ENCODE data around the gene RGS4. TPM values are rescaled to one million over a fixed set of nuclear protein-coding genes. Genes with fewer than 3 reads are reported as not detected.

The RGS4 gene
- total RNA-seq, result not detected in 2 replicates
- 0.05 TPM for total RNA-seq (2013)
- polyA plus RNA-seq, result not detected in 2 replicates
- not detected in 2 replicates for polyA minus RNA-seq

- no peaks in the 10 kb centered on the region for H3K79me2 ChIP-seq (ENCODE audit: control insufficient read depth, insufficient read depth, low read length)
- no peak within 1 kb of the TSS for H3K27ac ChIP-seq (ENCODE audit: low read length in 2 of 2)
- 0% methylated on average over 8 of the region's 13 CpGs for WGBS (ENCODE audit: insufficient coverage)
- ChIA-PET POLR2A (no interaction called here), CTCF (no interaction called here)
- H3K4me2 ChIP-seq (replicated peaks; ENCODE audit: low read depth, low read length, poor library complexity, severe bottlenecking), result no peak within 1 kb of the TSS
- no peak within 1 kb of the TSS for H3K4me3 ChIP-seq (ENCODE audit: control extremely low read depth in 1 of 5, extremely low read depth in 1 of 5, insufficient read depth in 1 of 5, low read depth in 2 of 5, low read length in 4 of 5)
- Mint-ChIP-seq H3K9me3 (ENCODE audit: insufficient read depth) (no peaks in the 10 kb centered on the region), H3K27ac (no peak within 1 kb of the TSS), H3K4me1 (peaks cover 2% of the 10 kb centered on the region), H3K27me3 (peaks cover 47% of the 10 kb centered on the region), H3K4me3 (no peak within 1 kb of the TSS)
- no peaks in the 10 kb centered on the region for H3K4me1 ChIP-seq (ENCODE audit: control insufficient read depth in 2 of 2, insufficient read depth in 2 of 2, low read length in 2 of 2)
- no peaks in the 10 kb centered on the region for H3K36me3 ChIP-seq (replicated peaks in 1 of 2; ENCODE audit: control extremely low read depth in 1 of 2, control insufficient read depth in 1 of 2, extremely low read depth in 1 of 2, insufficient read depth in 2 of 2, low read length in 1 of 2)
- no peaks in the 10 kb centered on the region for H3K9me3 ChIP-seq (ENCODE audit: control extremely low read depth in 1 of 3, control insufficient read depth in 2 of 3, insufficient read depth in 1 of 3, low read length in 2 of 3)
- H3K9ac ChIP-seq (ENCODE audit: low read length), result no peak within 1 kb of the TSS
- TF ChIP-seq EZH2 (IDR thresholded peaks at IDR 0.05; ENCODE audit: borderline replicate concordance, insufficient read depth, low read depth, low read length, poor library complexity, severe bottlenecking) (no peak), CTCF (IDR thresholded peaks at IDR 0.05) (no peak)
- no peak within 1 kb of the TSS for H2AFZ ChIP-seq (ENCODE audit: insufficient read depth, low read depth, low read length, poor library complexity, severe bottlenecking)
- H3K27me3 ChIP-seq (replicated peaks in 1 of 4; ENCODE audit: control extremely low read depth in 1 of 4, control insufficient read depth in 3 of 4, insufficient read depth in 4 of 4, low read length in 3 of 4), result peaks cover 0 to 22% (median 15%) of the 10 kb centered on the region in 4 experiments
- DNase-seq (no peak), ATAC-seq (ENCODE audit: low read depth) (no peak)
- no peaks in the 10 kb centered on the region for H4K20me1 ChIP-seq (ENCODE audit: control insufficient read depth, insufficient read depth, low read length, poor library complexity, severe bottlenecking)
- intact Hi-C loops (cut with micrococcal nuclease), result no loop called here
Observed at GRCh38 chr1:163069142-163069541, at the start of gene RGS4. RGS4 (plus strand) TSS chr1:163069361; CDS start chr1:163069485, 124 bp downstream.

- no peak overlapping the region for H2AFZ ChIP-seq (ENCODE audit: insufficient read depth, low read depth, low read length, poor library complexity, severe bottlenecking)
- no peaks in the 10 kb centered on the region for H3K4me1 Mint-ChIP-seq
- DNase-seq (no peak), ATAC-seq (ENCODE audit: low read depth) (no peak)
- POLR2A ChIA-PET, result no interaction called here
- no peaks in the 10 kb centered on the region for H4K20me1 ChIP-seq (ENCODE audit: control insufficient read depth, insufficient read depth, low read length, poor library complexity, severe bottlenecking)
- peaks cover 5% of the 10 kb centered on the region for H3K9me3 Mint-ChIP-seq (ENCODE audit: insufficient read depth)
- H3K79me2 ChIP-seq (ENCODE audit: control insufficient read depth, insufficient read depth, low read length), result no peaks in the 10 kb centered on the region
- H3K27ac Mint-ChIP-seq, result no peak overlapping the region
- peaks cover 0 to 15% (median 14%) of the 10 kb centered on the region in 3 donors for H3K9me3 ChIP-seq (ENCODE audit: control extremely low read depth in 1 of 3, control insufficient read depth in 2 of 3, insufficient read depth in 1 of 3, low read length in 2 of 3)
- no peak overlapping the region for H3K4me3 Mint-ChIP-seq
- H3K9ac ChIP-seq (ENCODE audit: low read length), result no peak overlapping the region
- no peak overlapping the region for H3K4me3 ChIP-seq (ENCODE audit: control extremely low read depth in 1 of 5, extremely low read depth in 1 of 5, insufficient read depth in 1 of 5, low read depth in 2 of 5, low read length in 4 of 5)
- intact Hi-C loops (cut with micrococcal nuclease), result no loop called here
- CTCF ChIA-PET, result no interaction called here
- peaks cover 3% of the 10 kb centered on the region for H3K27me3 Mint-ChIP-seq
- H3K4me1 ChIP-seq (ENCODE audit: control insufficient read depth in 2 of 2, insufficient read depth in 2 of 2, low read length in 2 of 2), result no peaks in the 10 kb centered on the region
- no peak for TF ChIP-seq CTCF (IDR thresholded peaks at IDR 0.05)
- TF ChIP-seq EZH2 (IDR thresholded peaks at IDR 0.05; ENCODE audit: borderline replicate concordance, insufficient read depth, low read depth, low read length, poor library complexity, severe bottlenecking), result no peak
- H3K4me2 ChIP-seq (replicated peaks; ENCODE audit: low read depth, low read length, poor library complexity, severe bottlenecking), result no peak overlapping the region
- H3K27ac ChIP-seq (ENCODE audit: low read length in 2 of 2), result no peak overlapping the region
- H3K36me3 ChIP-seq (replicated peaks in 1 of 2; ENCODE audit: control extremely low read depth in 1 of 2, control insufficient read depth in 1 of 2, extremely low read depth in 1 of 2, insufficient read depth in 2 of 2, low read length in 1 of 2), result no peaks in the 10 kb centered on the region
- no peaks in the 10 kb centered on the region for H3K27me3 ChIP-seq (replicated peaks in 1 of 4; ENCODE audit: control extremely low read depth in 1 of 4, control insufficient read depth in 3 of 4, insufficient read depth in 4 of 4, low read length in 3 of 4)
Observed at GRCh38 chr1:163022129-163022528, 47.0 kb upstream of the RGS4 start.
